GM12892 (cell line): ENCODE results near the gene REEP5.

ENCODE experiments used
- POLR2A ChIP-seq: IDR thresholded peaks from 2 replicates; pipeline ENCODE4 v1.6.1; 2011; ENCODE audit warnings: low read depth, low read length, control low read depth
- POLR2AphosphoS5 ChIP-seq: IDR thresholded peaks from 2 replicates; pipeline ENCODE4 v1.6.1; 2011; ENCODE audit warnings: low read depth, low read length, control low read depth

GRCh38 chr5:112863549-112863948 lies 58.5 kb downstream of the REEP5 start:
- TF ChIP-seq POLR2AphosphoS5 (no peak), POLR2A (no peak)
